Activated CD8-positive, alpha-beta memory T cell treated with anti-CD3 and anti-CD28 coated beads, Interleukin-2, amount 50 U/mL, for 24 hours (primary cell): ENCODE measurements around the gene PFDN2.
"Not testable (repeated sequence)": the region's sequence is repeated elsewhere in the genome, so short reads cannot be mapped to it uniquely, and the experiment has no call there.

ENCODE experiments used
- DNase-seq: peaks from one replicate; pipeline ENCODE4 v3.0.0-alpha.2; 2020; ENCODE audit errors: extremely low read depth

The PFDN2 gene

GRCh38 chr1:161081519-161081918, 36.3 kb downstream of the PFDN2 start:
- no peak for DNase-seq

GRCh38 chr1:161080441-161081405, 37.1 kb downstream of the PFDN2 start:
- DNase-seq = no peak

- no peak for DNase-seq
These were observed 38.3 kb downstream of the PFDN2 start for GRCh38 chr1:161079436-161080110.

- no peak for DNase-seq
These were observed 40.4 kb downstream of the PFDN2 start for GRCh38 chr1:161077426-161077825.

GRCh38 chr1:161076410-161076809, 41.4 kb downstream of the PFDN2 start:
- no peak for DNase-seq

- DNase-seq = no peak
These were observed 43.0 kb downstream of the PFDN2 start for GRCh38 chr1:161074676-161075368.

GRCh38 chr1:161073474-161074121, 44.2 kb downstream of the PFDN2 start:
- DNase-seq = no peak

- no peak for DNase-seq
These were observed 44.9 kb downstream of the PFDN2 start for GRCh38 chr1:161072751-161073449.

GRCh38 chr1:161071886-161072371, 45.9 kb downstream of the PFDN2 start:
- DNase-seq = no peak

GRCh38 chr1:161070761-161071160, 47.1 kb downstream of the PFDN2 start:
- DNase-seq = no peak

GRCh38 chr1:161069731-161070270, 48.0 kb downstream of the PFDN2 start, which contains the start of gene ARHGAP30:
TSS of gene ARHGAP30 (minus strand) at chr1:161069891. CDS start at chr1:161069624, 267 bp downstream.
- peak; percentile 62 for DNase-seq

- DNase-seq = no peak
These were observed 48.6 kb downstream of the PFDN2 start for GRCh38 chr1:161069241-161069640.

GRCh38 chr1:161068306-161069234, 49.3 kb downstream of the PFDN2 start:
- peak; percentile 55 for DNase-seq

- no peak for DNase-seq
These were observed 51.1 kb downstream of the PFDN2 start for GRCh38 chr1:161066694-161067093.

GRCh38 chr1:161065681-161066080, 52.2 kb downstream of the PFDN2 start:
- DNase-seq = not testable (repeated sequence)

- DNase-seq = not testable (repeated sequence)
These were observed 53.9 kb downstream of the PFDN2 start for GRCh38 chr1:161063936-161064335.

GRCh38 chr1:161061419-161061818, 56.4 kb downstream of the PFDN2 start:
- DNase-seq = no peak

GRCh38 chr1:161059293-161059692, 58.5 kb downstream of the PFDN2 start:
- DNase-seq = no peak

GRCh38 chr1:161054805-161055204, 63.0 kb downstream of the PFDN2 start:
- no peak for DNase-seq
